ENCODE data around the gene TUSC2.

GRCh38 chr3:50341996-50342650, 14.1 kb upstream of the TUSC2 start:
- no peak for TF ChIP-seq CTCF (IDR thresholded peaks at IDR 0.05; ENCODE audit: poor library complexity)
- no peak for TF ChIP-seq EZH2 (IDR thresholded peaks at IDR 0.05; ENCODE audit: borderline replicate concordance)

Measured in hepatocyte (in vitro differentiated cells).